GM18507 (cell line): ENCODE results near the gene RFX1.
"Not testable (repeated sequence)": the region's sequence is repeated elsewhere in the genome, so short reads cannot be mapped to it uniquely, and the experiment has no call there.

Source experiments
- DNase-seq: peaks from one replicate; pipeline ENCODE4 v3.0.0; 2011; ENCODE audit warnings: low read depth; ENCODE audit not compliant: insufficient read length; ENCODE audit errors: extremely low spot score
- FAIRE-seq: peaks from 2 replicates; lab custom pipeline; 2011; peaks lifted over from hg19 to GRCh38; lab: Jason Lieb, UNC

RFX1 gene

DNA sequence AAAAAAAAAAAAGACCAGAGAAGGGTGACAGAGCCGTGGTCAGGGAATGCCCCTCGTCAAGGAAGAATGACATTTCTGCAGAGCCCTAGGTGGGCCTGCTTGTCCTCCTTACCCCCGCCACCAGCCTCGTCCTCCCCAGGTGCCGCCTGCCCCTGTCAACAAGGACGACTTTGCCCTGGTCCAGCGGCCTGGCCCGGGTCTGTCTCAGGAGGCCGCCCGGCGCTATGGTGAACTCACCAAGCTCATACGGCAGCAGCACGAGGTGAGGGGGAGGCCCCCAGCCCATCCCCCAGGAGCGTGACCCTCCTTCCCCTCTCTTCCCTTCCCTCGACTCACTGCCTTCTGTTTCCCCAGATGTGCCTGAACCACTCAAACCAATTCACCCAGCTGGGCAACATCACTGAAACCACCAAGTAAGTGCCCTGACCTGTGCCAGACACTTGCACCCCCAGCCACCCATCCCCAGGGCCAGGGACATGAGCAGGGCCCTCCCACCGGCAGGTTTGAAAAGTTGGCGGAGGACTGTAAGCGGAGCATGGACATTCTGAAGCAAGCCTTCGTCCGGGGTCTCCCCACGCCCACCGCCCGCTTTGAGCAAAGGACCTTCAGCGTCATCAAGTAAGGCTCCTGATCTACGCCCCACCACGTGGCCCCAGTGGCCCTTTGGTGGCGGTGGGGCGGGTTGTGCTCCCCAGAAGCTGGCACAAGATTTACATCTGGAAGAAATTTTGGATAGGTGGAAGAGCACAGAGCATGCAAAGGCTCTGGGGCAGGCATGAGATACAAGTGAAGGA, 82.7 kb downstream of the RFX1 start:
- FAIRE-seq, result no peak
- DNase-seq, result no peak

DNA sequence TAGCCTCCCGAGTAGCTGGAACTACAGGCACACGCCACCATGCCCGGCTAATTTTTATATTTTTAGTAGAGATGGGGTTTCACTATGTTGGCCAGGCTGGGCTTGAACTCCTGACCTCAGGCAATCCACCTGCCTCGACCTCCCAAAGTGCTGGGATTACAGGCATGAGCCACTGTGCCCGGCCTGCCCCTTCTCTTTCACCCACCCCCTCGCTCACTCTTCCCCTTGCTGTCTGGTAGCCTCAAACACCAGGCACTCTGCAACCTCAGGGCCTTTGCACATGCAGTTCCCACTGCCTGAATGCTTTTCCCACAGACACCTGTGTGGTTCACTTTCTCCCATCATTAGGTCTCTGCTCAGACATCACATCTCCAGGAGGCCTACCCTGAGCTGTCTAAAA, 84.0 kb downstream of the RFX1 start:
- not testable (repeated sequence) for FAIRE-seq, DNase-seq

DNA sequence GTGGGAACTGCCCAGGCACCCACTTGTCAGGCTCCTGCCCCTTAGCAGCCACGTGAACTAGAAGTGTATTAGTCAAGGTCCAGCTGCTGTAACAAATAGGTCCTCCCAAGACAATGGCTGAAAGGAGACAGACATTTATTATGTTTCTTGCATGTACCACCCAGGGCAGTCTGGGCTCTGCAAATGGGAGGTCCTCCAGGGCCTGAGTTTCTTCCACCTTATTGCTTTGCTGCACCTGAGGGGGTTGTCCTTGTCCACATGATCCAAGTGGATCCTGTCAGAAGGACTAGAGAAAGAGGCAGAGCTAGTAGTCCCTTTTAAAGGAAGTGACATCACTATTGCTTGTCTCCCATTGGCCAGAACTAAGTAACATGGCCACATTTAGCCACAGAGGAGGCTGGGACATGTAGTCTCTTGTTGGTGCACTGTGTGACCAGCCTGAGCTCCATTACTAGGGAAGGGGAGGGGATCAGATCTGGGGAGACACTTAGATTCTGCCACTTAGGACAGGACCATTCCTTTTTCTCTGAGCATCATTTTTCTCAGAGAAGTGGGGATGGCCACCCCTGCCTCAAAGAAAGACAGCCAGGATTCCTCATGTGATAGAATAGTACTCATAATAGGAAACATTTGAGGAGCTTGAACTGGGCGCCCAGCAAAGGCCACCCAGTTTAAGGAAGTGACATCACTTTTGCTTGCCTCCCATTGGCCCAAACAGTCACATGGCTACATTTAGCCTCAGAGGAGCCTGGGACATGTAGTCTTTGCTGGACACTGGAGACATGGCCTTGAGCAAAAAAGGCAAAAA, 85.0 kb downstream of the RFX1 start:
- FAIRE-seq (peak; percentile 73), DNase-seq (no peak)

DNA sequence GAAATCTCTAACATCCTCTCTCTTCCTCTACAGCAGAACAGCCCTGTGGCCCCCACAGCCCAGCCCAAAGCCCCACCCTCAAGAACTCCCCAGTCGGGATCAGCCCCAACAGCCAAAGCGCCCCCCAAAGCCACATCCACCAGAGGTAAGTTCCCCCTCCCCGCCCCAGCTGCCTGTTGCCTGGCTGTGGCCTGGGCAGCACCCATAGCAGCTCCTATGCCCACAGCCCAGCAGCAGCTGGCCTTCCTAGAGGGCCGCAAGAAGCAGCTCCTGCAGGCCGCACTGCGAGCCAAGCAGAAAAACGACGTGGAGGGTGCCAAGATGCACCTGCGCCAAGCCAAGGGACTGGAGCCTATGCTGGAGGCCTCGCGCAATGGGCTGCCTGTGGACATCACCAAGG, 85.6 kb downstream of the RFX1 start:
- no peak for FAIRE-seq
- no peak for DNase-seq

DNA sequence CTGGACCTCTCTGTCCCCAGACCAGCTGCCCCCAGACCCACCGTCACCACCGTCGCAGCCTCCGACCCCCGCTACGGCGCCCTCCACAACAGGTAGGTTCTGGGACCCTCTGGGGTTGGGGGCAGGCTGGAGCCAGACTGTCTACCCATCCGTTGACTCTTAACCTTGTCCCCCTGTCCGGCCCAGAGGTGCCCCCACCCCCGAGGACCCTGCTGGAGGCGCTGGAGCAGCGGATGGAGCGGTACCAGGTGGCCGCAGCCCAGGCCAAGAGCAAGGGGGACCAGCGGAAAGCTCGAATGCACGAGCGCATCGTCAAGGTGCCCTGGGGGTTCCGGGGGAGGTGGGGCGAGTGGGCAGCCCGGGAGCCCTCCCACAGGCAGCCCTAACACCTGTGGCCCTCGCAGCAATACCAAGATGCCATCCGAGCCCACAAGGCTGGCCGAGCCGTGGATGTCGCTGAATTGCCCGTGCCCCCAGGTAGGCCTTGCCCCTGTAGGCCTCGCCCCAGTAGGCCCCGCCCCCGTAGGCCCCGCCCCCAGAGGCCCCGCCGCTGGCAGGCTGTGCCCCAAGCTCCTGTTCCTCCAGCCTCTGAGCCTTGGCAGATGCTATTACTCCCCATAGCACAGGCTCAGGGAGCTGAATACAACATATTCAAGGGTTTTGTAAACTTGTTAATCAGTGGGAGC, 87.3 kb downstream of the RFX1 start:
- DNase-seq, result no peak
- no peak for FAIRE-seq

DNA sequence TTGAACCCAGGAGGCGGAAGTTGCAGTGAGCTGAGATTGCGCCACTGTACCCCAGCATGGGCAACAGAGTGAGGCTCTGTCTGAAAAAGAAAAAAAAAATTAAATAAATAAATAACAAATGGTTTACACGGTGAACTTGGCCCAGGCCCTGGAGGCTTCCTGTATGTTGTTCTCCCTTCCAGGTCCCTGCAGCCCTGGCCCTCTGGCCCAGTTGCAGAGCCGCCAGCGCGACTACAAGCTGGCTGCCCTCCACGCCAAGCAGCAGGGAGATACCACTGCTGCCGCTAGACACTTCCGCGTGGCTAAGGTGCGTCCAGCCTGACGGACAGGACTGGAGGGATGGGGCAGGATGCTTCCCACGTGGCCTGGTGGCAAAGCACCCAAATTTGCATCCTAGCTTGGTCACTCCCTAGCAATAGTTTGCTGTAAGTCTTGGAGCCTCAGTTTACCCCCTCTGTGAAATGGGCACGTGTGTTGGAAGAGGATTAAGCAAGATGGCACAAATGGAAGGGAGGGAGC, 88.2 kb downstream of the RFX1 start:
- FAIRE-seq (no peak), DNase-seq (no peak)

DNA sequence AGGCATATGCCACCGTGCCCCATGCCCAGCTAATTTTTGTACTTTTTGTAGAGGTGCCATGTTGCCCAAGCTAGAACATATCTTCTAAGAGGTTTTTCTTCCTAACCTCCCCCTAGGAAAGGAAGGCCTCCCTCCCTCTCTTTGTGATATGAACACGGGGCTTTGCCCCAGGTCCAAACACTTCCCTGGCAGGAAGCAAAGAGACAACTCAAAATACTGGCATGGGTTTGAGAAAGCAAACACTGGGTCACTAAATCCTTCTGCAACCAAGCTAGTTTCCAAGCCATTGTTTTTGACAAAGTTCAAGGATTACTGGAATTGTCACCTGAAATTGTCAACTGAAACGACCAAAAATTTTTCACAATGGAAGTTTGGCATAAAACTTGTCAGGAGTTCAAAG, 91.3 kb downstream of the RFX1 start:
- FAIRE-seq (no peak), DNase-seq (no peak)

DNA sequence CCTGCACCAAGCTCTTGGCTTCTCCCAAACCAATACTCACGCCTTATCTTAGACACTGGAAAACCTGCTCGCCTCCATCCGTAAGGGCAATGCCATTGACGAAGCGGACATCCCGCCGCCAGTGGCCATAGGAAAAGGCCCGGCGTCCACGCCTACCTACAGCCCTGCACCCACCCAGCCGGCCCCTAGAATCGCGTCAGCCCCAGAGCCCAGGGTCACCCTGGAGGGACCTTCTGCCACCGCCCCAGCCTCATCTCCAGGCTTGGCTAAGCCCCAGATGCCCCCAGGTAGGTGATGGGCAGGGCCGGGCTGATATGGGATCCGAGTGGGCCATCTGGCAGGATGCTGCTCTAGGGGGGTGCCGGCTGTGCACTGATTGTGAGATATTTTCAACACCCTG, 92.8 kb downstream of the RFX1 start:
- DNase-seq (no peak), FAIRE-seq (no peak)
